PFSK-1 (cell line): ENCODE measurements around the gene KMT2C.

Experiments
- FOXP2 ChIP-seq: optimal IDR thresholded peaks from 2 replicates; pipeline ENCODE3; 2011; ENCODE audit warnings: borderline replicate concordance, control low read depth, inconsistent platforms; ENCODE audit not compliant: insufficient read depth; ENCODE audit errors: extremely low read length, extremely low read depth
- POLR2AphosphoS5 ChIP-seq: IDR thresholded peaks from 2 replicates; pipeline ENCODE4 v1.6.1; 2012; ENCODE audit warnings: low read depth, mild to moderate bottlenecking, control low read depth, low read length, moderate library complexity
- REST ChIP-seq, 2 experiments: IDR thresholded peaks; 2 replicates each; pipeline versions ENCODE4 v1.6.1 to v1.8.0; 2011 to 2012; ENCODE audit warnings: low read depth in 2 of 2, low read length in 2 of 2, control low read depth in 1 of 2, inconsistent platforms in 1 of 2, mild to moderate bottlenecking in 1 of 2, moderate library complexity in 1 of 2; ENCODE audit not compliant: insufficient read depth in 1 of 2
- SIN3A ChIP-seq: IDR thresholded peaks from 2 replicates; pipeline ENCODE4 v1.6.1; 2012; ENCODE audit warnings: mild to moderate bottlenecking, low read length, moderate library complexity, borderline replicate concordance; ENCODE audit not compliant: insufficient read depth
- TAF1 ChIP-seq: IDR thresholded peaks from 2 replicates; pipeline ENCODE4 v1.6.1; 2012; ENCODE audit warnings: low read length, control low read depth, borderline replicate concordance; ENCODE audit not compliant: insufficient read depth

Gene KMT2C

GRCh38 chr7:152478140-152478539, 42.3 kb upstream of the KMT2C start:
- TF ChIP-seq TAF1 = no peak

- TF ChIP-seq FOXP2 (no peak), REST (IDR thresholded peaks at IDR 0.05; ENCODE audit: insufficient read depth in 1 of 2, low read depth in 2 of 2, low read length in 2 of 2) (no peak), POLR2AphosphoS5 (no peak), TAF1 (no peak), SIN3A (no peak)
Measured at GRCh38 chr7:152477079-152477478, 41.3 kb upstream of the KMT2C start.

DNA sequence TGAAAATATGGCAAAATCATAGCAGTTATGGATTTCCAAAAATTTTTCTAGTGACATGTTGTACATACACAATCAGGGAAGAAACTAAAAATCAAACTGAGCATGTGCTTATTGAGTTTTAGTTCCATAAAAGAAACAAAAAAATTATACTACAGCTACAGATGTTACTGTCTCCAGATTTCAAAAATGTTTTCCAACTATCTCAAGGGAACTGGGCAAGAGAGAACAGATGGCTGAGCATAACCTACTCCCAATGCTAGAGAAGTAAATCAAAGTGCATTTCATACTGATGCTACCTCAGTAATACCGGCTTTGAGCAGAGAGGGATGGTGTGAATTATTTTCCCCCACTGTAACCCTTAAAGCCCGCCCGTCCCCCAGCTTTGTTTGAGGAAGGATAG, 40.7 kb upstream of the KMT2C start:
- TF ChIP-seq FOXP2 = no peak
- no peak for TF ChIP-seq POLR2AphosphoS5
- TF ChIP-seq TAF1 = no peak
- no peak for TF ChIP-seq SIN3A
- no peak for TF ChIP-seq REST (IDR thresholded peaks at IDR 0.05; ENCODE audit: insufficient read depth in 1 of 2, low read depth in 2 of 2, low read length in 2 of 2)

DNA sequence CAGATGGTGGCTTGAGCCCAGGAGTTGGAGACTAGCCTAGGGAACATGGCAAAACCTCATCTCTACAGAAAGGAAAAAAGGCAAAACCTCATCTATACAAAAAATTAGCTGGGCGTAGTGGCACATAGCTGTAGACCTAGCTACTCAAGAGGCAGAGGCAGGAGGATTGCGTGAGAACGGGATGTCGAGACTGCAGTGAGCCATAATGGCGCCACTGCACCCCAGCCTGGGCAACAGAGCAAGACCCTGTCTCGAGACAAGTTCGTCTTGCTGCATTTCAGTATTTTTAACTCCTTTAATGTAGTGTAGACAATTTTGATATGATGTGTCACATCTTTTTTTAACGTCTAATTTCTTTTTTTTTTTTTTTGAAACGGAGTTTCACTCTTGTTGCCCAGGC, 31.4 kb upstream of the KMT2C start:
- no peak for TF ChIP-seq POLR2AphosphoS5
- TF ChIP-seq FOXP2 = no peak
- no peak for TF ChIP-seq SIN3A
- no peak for TF ChIP-seq TAF1
- TF ChIP-seq REST (IDR thresholded peaks at IDR 0.05; ENCODE audit: insufficient read depth in 1 of 2, low read depth in 2 of 2, low read length in 2 of 2) = no peak

DNA sequence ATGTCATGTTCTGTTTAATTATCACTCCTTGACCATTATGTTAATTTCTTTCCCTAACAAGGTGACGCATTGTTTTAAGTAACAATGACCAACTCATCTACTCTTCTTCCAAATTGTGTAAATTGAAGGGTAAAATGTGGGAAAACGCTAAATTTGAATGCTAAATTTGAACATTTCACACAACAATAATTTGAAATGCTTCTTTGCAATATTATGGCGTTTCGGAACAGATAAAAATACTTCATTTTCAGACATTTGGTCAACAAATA, 29.2 kb upstream of the KMT2C start:
- TF ChIP-seq POLR2AphosphoS5 (no peak), TAF1 (no peak), REST (IDR thresholded peaks at IDR 0.05; ENCODE audit: insufficient read depth in 1 of 2, low read depth in 2 of 2, low read length in 2 of 2) (no peak), SIN3A (no peak), FOXP2 (no peak)
